H1 (cell line): ENCODE results near the gene CEACAM1. TPM values are rescaled to one million over a fixed set of nuclear protein-coding genes. Genes with fewer than 3 reads are reported as not detected.
A peak's percentile ranks its signal among the peaks of the same experiment; 100 is the strongest.

ENCODE experiments used
- CTCF ChIA-PET: fragments of 300-600 bp; sonication (Branson Sonifier 250); formaldehyde crosslinking; loops from one replicate; lab custom pipeline; 2021; ENCODE audit not compliant: partially characterized antibody; lab: Charles Lee
- POLR2A ChIA-PET: fragments of 300-600 bp; sonication (Branson Sonifier 250); formaldehyde crosslinking; loops from one replicate; lab custom pipeline; 2021; ENCODE audit warnings: inconsistent platforms; ENCODE audit not compliant: partially characterized antibody; lab: Charles Lee
- DNase-seq, 2 experiments: peaks; one replicate each; pipeline versions ENCODE4 v3.0.0 to v3.0.0-alpha.2; 2010 to 2022; ENCODE audit warnings: low spot score in 2 of 2, low read depth in 1 of 2, mixed read lengths in 1 of 2
- FAIRE-seq: peaks from 2 replicates; lab custom pipeline; 2011; peaks lifted over from hg19 to GRCh38; lab: Jason Lieb, UNC
- H2AFZ ChIP-seq: 2 replicates; pipeline ENCODE4 v1.8.1; 2012; ENCODE audit warnings: low read length, inconsistent platforms
- H2AK5ac ChIP-seq: 2 replicates; pipeline ENCODE4 v1.6.1; 2013; ENCODE audit warnings: low read depth, low read length
- H2BK120ac ChIP-seq: replicated peaks from 2 replicates; pipeline ENCODE3; 2013; ENCODE audit warnings: low read depth, low read length, inconsistent platforms
- H2BK12ac ChIP-seq: 2 replicates; pipeline ENCODE4 v1.6.1; 2013; ENCODE audit warnings: low read depth, low read length
- H2BK15ac ChIP-seq: 2 replicates; pipeline ENCODE4 v1.6.1; 2013; ENCODE audit warnings: low read length
- H2BK20ac ChIP-seq: 2 replicates; pipeline ENCODE4 v1.6.1; 2013; ENCODE audit warnings: low read length
- H2BK5ac ChIP-seq: 2 replicates; pipeline ENCODE4 v1.6.1; 2013; ENCODE audit warnings: low read depth, low read length
- H3K14ac ChIP-seq: 2 replicates; pipeline ENCODE4 v1.6.1; 2013; ENCODE audit warnings: inconsistent platforms; ENCODE audit not compliant: insufficient read length
- H3K18ac ChIP-seq: 2 replicates; pipeline ENCODE4 v1.6.1; 2013; ENCODE audit warnings: low read length; ENCODE audit errors: extremely low read depth
- H3K23ac ChIP-seq: 2 replicates; pipeline ENCODE4 v1.6.1; 2013; ENCODE audit warnings: inconsistent platforms; ENCODE audit not compliant: insufficient read length
- H3K23me2 ChIP-seq: 2 replicates; pipeline ENCODE4 v1.6.1; 2013; ENCODE audit warnings: low read depth, low read length
- H3K27ac ChIP-seq: 2 replicates; pipeline ENCODE4 v1.6.1; 2011; ENCODE audit warnings: low read depth, low read length, inconsistent platforms
- H3K27me3 ChIP-seq, 4 experiments: replicated peaks in 1 of 4; 1 replicate in 1 of 4; 2 replicates in 3 of 4; pipeline versions ENCODE4 v1.6.1 to v1.8.1; 2011 to 2013; ENCODE audit warnings: low read length in 3 of 4, mild to moderate bottlenecking in 3 of 4, inconsistent platforms in 2 of 4, mixed read lengths in 2 of 4, moderate library complexity in 1 of 4; ENCODE audit not compliant: control insufficient read depth in 3 of 4, insufficient read depth in 3 of 4; ENCODE audit errors: extremely low read depth in 1 of 4
- H3K36me3 ChIP-seq, 4 experiments: 2 replicates each; pipeline versions ENCODE4 v1.6.1 to v1.8.1; 2011 to 2013; ENCODE audit warnings: mild to moderate bottlenecking in 4 of 4, low read length in 3 of 4, moderate library complexity in 2 of 4, control low read depth in 1 of 4, inconsistent platforms in 1 of 4; ENCODE audit not compliant: insufficient read depth in 4 of 4, control insufficient read depth in 2 of 4
- H3K4ac ChIP-seq: replicated peaks from 2 replicates; pipeline ENCODE3; 2013; ENCODE audit warnings: low read length, low read depth, mixed read lengths, inconsistent platforms; ENCODE audit not compliant: insufficient read length
- H3K4me1 ChIP-seq, 4 experiments: replicated peaks in 1 of 4; 1 replicate in 1 of 4; 2 replicates in 3 of 4; pipeline versions ENCODE4 v1.6.1 to v1.8.1; 2011 to 2013; ENCODE audit warnings: low read length in 3 of 4, inconsistent platforms in 2 of 4, mixed read lengths in 1 of 4; ENCODE audit not compliant: insufficient read depth in 4 of 4, control insufficient read depth in 3 of 4
- H3K4me2 ChIP-seq, 2 experiments: 2 replicates each; pipeline versions ENCODE4 v1.6.1 to v1.8.1; 2011 to 2013; ENCODE audit warnings: low read depth in 2 of 2, low read length in 2 of 2, control low read depth in 1 of 2, inconsistent platforms in 1 of 2, mild to moderate bottlenecking in 1 of 2; ENCODE audit not compliant: insufficient read depth in 1 of 2
- H3K4me3 ChIP-seq, 4 experiments: fragments of 200-600, 300-600 bp in 1 of 4; sonication (generic), shearing (Covaris generic), sonication (Bioruptor Twin) in 1 of 4; 2 replicates each; pipeline versions ENCODE4 v1.5.1 to v1.8.1; 2011 to 2016; ENCODE audit warnings: low read length in 4 of 4, low read depth in 3 of 4, control low read depth in 2 of 4, inconsistent platforms in 2 of 4, mild to moderate bottlenecking in 2 of 4, mixed read lengths in 1 of 4, moderate library complexity in 1 of 4; ENCODE audit not compliant: insufficient read depth in 2 of 4; ENCODE audit errors: extremely low read depth in 1 of 4
- H3K56ac ChIP-seq: replicated peaks from 2 replicates; pipeline ENCODE3; 2013; ENCODE audit warnings: low read depth, mild to moderate bottlenecking, mixed read lengths, low read length, inconsistent platforms; ENCODE audit not compliant: insufficient read length
- H3K79me1 ChIP-seq: 2 replicates; pipeline ENCODE4 v1.6.1; 2013; ENCODE audit warnings: low read depth, low read length, control low read depth
- H3K79me2 ChIP-seq, 2 experiments: 2 replicates each; pipeline versions ENCODE4 v1.6.1 to v1.8.1; 2012 to 2013; ENCODE audit warnings: low read length in 2 of 2, mild to moderate bottlenecking in 2 of 2, inconsistent platforms in 1 of 2; ENCODE audit not compliant: insufficient read depth in 2 of 2, control insufficient read depth in 1 of 2
- H3K9ac ChIP-seq, 4 experiments: replicated peaks in 1 of 4; 1 replicate in 1 of 4; 2 replicates in 3 of 4; pipeline versions ENCODE4 v1.6.1 to v1.8.1; 2011 to 2013; ENCODE audit warnings: low read depth in 3 of 4, low read length in 3 of 4, control low read depth in 2 of 4, mild to moderate bottlenecking in 2 of 4, moderate library complexity in 2 of 4, inconsistent platforms in 1 of 4; ENCODE audit errors: extremely low read depth in 1 of 4
- H3K9me3 ChIP-seq, 2 experiments: 2 replicates each; pipeline versions ENCODE4 v1.6.1 to v1.8.1; 2012 to 2013; ENCODE audit warnings: mild to moderate bottlenecking in 2 of 2, moderate library complexity in 2 of 2, control low read depth in 1 of 2, inconsistent platforms in 1 of 2, low read depth in 1 of 2, low read length in 1 of 2, mixed read lengths in 1 of 2; ENCODE audit not compliant: insufficient read depth in 2 of 2
- H4K20me1 ChIP-seq, 2 experiments: replicated peaks in 1 of 2; 2 replicates each; pipeline versions ENCODE3 to v1.8.1; 2011 to 2013; ENCODE audit warnings: inconsistent platforms in 2 of 2, low read length in 2 of 2, mild to moderate bottlenecking in 1 of 2; ENCODE audit not compliant: insufficient read depth in 2 of 2, control insufficient read depth in 1 of 2
- H4K5ac ChIP-seq: 2 replicates; pipeline ENCODE4 v1.6.1; 2013; ENCODE audit warnings: low read length, low read depth, mixed read lengths, inconsistent platforms; ENCODE audit not compliant: insufficient read length
- H4K8ac ChIP-seq: 2 replicates; pipeline ENCODE4 v1.8.0; 2013; ENCODE audit warnings: mild to moderate bottlenecking, moderate library complexity, low read length, inconsistent platforms; ENCODE audit not compliant: insufficient read depth; ENCODE audit errors: extremely low read depth
- H4K91ac ChIP-seq: replicated peaks from 2 replicates; pipeline ENCODE3; 2013; ENCODE audit warnings: low read length, mixed read lengths, inconsistent platforms; ENCODE audit not compliant: insufficient read length
- ASH2L ChIP-seq: fragments of 200-600, 300-600 bp; sonication (generic); IDR thresholded peaks from one replicate; pipeline ENCODE4 v1.7.1; 2017; ENCODE audit warnings: low read length
- FOSL1 ChIP-seq: IDR thresholded peaks from 2 replicates; pipeline ENCODE4 v1.6.1; 2011; ENCODE audit warnings: mild to moderate bottlenecking, low read depth, low read length, moderate library complexity; ENCODE audit not compliant: insufficient read depth
- RBBP5 ChIP-seq: IDR thresholded peaks from 2 replicates; pipeline ENCODE4 v1.7.1; 2012; ENCODE audit warnings: low read depth, mild to moderate bottlenecking, inconsistent platforms, low read length, moderate library complexity, borderline replicate concordance
- SIN3A ChIP-seq, 2 experiments: IDR thresholded peaks in 1 of 2; conservative IDR thresholded peaks in 1 of 2; 2 replicates each; pipeline ENCODE4 v1.6.1; 2011 to 2012; ENCODE audit warnings: low read length in 2 of 2, improper control_type of control experiment in 1 of 2, low read depth in 1 of 2, mild to moderate bottlenecking in 1 of 2
- whole genome bisulfite sequencing, 2 experiments: shearing (Covaris generic) in 1 of 2; methylation state at CpG; one replicate each; pipeline versions ENCODE4 v1.1.6 to v1.1.7; 2013 to 2015; ENCODE audit warnings: low lambda C conversion rate in 2 of 2, mixed read lengths in 2 of 2, inconsistent platforms in 1 of 2, low coverage in 1 of 2, missing lambda C conversion rate in 1 of 2; ENCODE audit not compliant: insufficient replicate concordance in 2 of 2, insufficient coverage in 1 of 2, insufficient read length in 1 of 2; ENCODE audit errors: extremely low coverage in 1 of 2, missing lambda C conversion rate in 1 of 2; 5-methylcytosine and 5-hydroxymethylcytosine counted together
- polyA plus RNA-seq, 7 experiments: library from polyadenylated mRNA; depleted of rRNA in 3 of 7; stranded (reverse) in 5 of 7; unstranded in 2 of 7; fragments of >200 nt in 5 of 7; fragments of 200-250 nt in 2 of 7; gene quantifications; 1 replicate in 5 of 7; 2 replicates in 1 of 7; 4 replicates in 1 of 7; pipeline versions ENCODE4 v1.2.1 to v1.2.3, GENCODE V29; 2011 to 2013; ENCODE audit warnings: missing spikeins in 2 of 7, mixed read lengths in 2 of 7
- total RNA-seq: library from RNA; stranded (reverse); fragmentation: NEBNext Ultra II Directional; extraction: Animal tissue kit (Norgen Biotek cat#: 25700); gene quantifications from 2 replicates; pipeline ENCODE4 v1.2.1, GENCODE V29; 2021

CEACAM1 gene
- total and polyA plus RNA-seq, 2 of the 8 experiments (the other 6 are each of a cell fraction or from before 2014, with no cell fraction given): 1.8 to 3.6 TPM

DNA sequence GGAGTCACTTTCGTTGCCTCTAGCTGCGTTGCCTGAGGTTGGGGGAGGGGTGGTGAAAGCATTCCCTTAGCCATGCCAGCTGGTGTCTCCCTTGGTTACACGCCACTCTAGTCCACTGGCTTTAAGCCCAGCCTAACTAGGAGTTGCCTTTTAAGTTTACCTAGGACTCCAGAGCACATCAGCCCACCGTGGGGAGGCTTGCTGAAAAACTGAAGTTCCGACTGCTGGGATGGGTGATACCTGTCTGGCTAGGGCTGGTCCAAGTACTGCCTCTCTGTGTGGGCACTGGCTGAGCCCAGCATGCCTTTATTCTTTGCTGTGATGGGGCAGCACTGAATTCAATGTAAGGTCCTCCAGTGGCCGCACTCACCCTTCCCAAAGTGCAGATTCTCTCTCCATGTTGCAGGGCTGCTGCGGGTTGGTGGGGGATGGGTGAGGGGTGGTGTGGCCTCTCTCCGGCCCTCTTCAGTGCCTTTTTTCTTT, 11.8 kb upstream of the CEACAM1 start:
- Histone ChIP-seq H3K27me3 (no peaks in the 10 kb centered on the region; a peak in 3 of 7 replicates), H3K4me3 (peak overlapping the region in 1 of 4 experiments; percentile 18; a peak in 1 of 8 replicates), H4K91ac (peak overlapping the region; percentile 77), H3K4me2 (peak overlapping the region; percentile 49 to 55), H3K27ac (no peak overlapping the region), H3K23ac (no peak overlapping the region), H2AFZ (peak overlapping the region; percentile 48), H3K4ac (no peak overlapping the region), H3K79me1 (no peaks in the 10 kb centered on the region), H4K5ac (no peak overlapping the region), H3K4me1 (peaks cover 4 to 12% (median 9%) of the 10 kb centered on the region in 4 experiments), H3K18ac (peak overlapping the region; percentile 84), H3K79me2 (no peaks in the 10 kb centered on the region), H3K36me3 (no peaks in the 10 kb centered on the region), H3K9ac (no peak overlapping the region), H4K8ac (no peak overlapping the region), H3K9me3 (no peaks in the 10 kb centered on the region), H2BK120ac (peak overlapping the region; percentile 33), H3K56ac (no peak overlapping the region), H2BK12ac (peak overlapping the region; percentile 88; the same call in 1 of the 2 replicates), H4K20me1 (no peaks in the 10 kb centered on the region), H2BK5ac (peak overlapping the region; percentile 54; the same call in 1 of the 2 replicates), H3K14ac (no peak overlapping the region), H2AK5ac (no peak overlapping the region)
- POLR2A ChIA-PET: interaction anchor here (0.5 kb wide), 1 partner anchor 84 kb away, joined by 3 read pairs; no protein-coding TSS in a partner anchor
- WGBS, 2 experiments: 64% methylated on average over 8 of the region's 8 CpGs; no CpG with 5 or more reads in 1 of the 2 experiments
- FAIRE-seq: no peak
- DNase-seq: peak in 1 of 2 experiments; percentile 61
- TF ChIP-seq RBBP5: peak; percentile 45; the same call in 1 of the 2 replicates
- TF ChIP-seq FOSL1: no peak
- TF ChIP-seq ASH2L: peak; percentile 90
- TF ChIP-seq SIN3A (conservative IDR thresholded peaks at IDR 0.05 in 1 of 2, IDR thresholded peaks at IDR 0.05 in 1 of 2; ENCODE audit: low read depth in 1 of 2, low read length in 2 of 2): peak in 1 of 2 experiments; percentile 51; a peak in 1 of 4 replicates
- TF ChIP-seq, all 59 proteins: peak for 3
- Histone ChIP-seq H2BK20ac (peak overlapping the region; percentile 40), H2BK15ac (no peak overlapping the region), H3K23me2 (no peaks in the 10 kb centered on the region)
- CTCF ChIA-PET: interaction anchor here (0.7 to 4.4 kb wide), 13 partner anchors 9 to 119 kb away, joined by 3 to 39 read pairs (median 4); partner anchors contain the start of gene CEACAM1
